COLO668 (cell line): ENCODE measurements around the gene USP9X.
"Not testable (repeated sequence)": the region's sequence is repeated elsewhere in the genome, so short reads cannot be mapped to it uniquely, and the experiment has no call there.

Source experiments
- DNase-seq: peaks from one replicate; lab custom pipeline; 2025; ENCODE audit not compliant: unreplicated experiment; lab: John Stamatoyannopoulos, UW

Gene USP9X

DNA sequence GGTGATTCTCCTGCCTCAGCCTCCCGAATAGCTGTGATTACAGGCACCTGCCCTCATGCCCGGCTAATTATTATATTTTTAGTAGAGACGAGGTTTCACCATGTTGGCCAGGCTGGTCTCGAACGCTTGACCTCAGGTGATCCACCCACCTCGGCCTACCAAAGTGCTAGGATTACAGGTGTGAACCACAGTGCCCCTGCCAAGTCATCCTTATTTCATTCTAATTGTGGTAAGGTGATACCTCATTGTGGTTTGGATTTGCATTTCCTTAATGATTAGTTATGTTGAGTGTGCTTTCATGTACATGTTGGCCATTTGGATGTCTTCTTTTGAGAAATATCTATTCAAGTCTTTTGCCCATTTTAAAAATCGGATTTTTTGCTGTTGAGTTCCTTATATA lies 93.0 kb downstream of the USP9X start:
- no peak for DNase-seq

DNA sequence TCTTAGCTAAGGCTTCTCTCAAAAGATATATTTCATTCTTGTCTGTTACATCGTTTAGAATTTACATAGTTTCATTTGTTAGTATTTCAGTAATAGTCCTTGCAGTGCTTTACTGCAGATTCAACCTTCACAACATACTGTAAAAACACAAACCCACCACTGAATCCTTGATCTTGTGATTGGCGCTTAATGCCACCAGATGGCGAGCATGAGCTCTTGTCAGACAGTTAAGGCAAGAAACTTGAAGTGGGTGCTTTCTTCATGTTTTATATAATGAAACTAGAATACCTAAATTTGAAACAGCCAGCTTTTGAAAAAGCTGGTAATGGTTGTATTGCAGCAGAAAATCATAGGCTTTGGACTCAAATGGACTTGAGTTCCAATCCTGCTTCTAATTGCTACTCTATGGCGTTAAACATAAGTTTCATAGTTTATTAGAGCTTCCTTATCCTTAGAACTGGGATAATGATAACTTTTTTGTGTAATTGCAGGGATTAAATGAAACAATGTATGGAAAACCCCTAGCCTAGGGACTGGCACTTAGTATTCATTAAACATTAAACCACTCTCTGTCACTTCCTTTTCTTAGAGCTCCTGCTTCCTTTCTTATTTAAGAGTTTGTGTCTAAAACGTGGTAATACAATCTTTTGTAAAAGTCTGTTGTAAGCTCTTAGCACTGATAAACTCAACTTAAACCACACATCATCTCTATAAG lies 95.1 kb downstream of the USP9X start:
- peak; percentile 22 for DNase-seq

DNA sequence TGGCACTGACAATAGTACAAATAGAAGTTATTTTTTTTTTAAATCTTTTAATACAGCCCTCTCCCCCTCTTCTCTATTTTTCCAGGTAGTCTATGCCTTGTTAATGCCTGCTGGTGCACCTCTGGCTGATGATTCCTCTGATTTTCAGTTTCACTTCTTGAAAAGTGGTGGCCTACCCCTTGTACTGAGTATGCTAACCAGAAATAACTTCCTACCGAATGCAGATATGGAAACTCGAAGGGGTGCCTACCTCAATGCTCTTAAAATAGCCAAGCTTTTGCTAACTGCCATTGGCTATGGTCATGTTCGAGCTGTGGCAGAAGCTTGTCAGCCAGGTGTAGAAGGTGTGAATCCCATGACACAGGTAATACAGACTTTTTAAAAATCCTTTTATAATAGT lies 99.1 kb downstream of the USP9X start:
- DNase-seq, result no peak

DNA sequence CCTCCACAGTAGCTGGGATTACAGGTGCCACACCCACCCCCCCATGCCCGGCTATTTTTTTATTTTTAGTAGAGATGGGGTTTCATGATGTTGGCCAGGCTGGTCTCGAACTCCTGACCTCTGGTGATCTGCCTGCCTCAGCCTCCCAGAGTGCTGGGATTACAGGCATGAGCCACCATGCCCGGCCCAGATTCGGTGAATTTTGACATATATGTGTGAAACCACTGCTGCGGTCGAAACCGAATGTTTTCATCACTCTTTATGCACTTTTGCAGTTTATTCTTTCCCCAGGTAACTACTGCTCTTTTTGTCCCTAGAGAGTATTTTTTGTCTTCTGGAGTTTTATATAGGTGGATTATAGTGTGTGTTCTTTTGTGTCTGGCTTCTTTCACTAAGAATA lies 101.7 kb downstream of the USP9X start:
- not testable (repeated sequence) for DNase-seq

DNA sequence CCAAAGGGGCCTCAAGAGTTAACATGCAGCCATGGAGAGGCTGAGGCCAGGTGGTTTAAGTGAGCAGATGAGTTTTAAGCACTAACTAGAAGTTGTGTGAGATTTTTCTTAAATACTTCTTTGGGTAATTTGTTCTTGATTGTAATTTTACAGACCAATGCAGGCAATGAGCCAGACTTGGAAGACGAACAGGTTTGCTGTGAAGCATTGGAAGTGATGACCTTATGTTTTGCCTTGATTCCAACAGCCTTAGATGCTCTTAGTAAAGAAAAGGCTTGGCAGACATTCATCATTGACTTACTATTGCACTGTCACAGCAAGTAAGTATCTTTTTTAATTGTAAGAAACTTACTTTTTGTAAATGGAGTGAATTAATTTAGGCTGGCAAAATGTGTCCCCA lies 103.9 kb downstream of the USP9X start:
- no peak for DNase-seq

DNA sequence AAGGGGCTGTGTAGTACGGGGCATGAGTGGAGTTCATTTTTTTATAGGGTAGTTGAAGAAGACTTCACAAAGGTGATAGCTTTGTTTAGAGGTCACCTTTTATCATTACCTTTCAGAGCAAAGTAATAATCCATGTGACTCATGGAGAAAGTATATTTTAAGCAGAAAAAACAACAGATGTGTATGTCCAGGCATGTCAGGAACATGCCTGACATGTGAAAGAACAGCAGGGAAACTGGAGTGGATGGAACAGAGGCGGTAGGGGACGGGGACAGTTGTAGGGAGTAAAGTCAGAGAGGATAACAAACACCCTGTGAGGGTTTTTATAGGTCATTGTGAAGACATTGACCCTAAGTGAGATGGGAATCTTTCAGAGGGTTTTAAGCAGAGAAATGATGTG lies 107.6 kb downstream of the USP9X start:
- DNase-seq, result no peak

DNA sequence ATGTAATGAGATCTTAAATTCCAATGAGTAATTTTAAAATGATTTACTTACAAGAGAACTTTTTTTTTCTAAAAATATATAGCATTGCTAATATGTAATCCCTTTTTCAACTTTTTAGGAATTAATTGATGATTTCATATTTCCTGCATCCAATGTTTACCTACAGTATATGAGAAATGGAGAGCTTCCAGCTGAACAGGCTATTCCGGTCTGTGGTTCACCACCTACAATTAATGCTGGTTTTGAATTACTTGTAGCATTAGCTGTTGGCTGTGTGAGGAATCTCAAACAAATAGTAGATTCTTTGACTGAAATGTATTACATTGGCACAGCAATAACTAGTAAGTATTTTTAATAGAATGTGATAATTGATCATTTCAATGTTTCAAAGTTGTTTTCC lies 113.2 kb downstream of the USP9X start:
- DNase-seq, result no peak

DNA sequence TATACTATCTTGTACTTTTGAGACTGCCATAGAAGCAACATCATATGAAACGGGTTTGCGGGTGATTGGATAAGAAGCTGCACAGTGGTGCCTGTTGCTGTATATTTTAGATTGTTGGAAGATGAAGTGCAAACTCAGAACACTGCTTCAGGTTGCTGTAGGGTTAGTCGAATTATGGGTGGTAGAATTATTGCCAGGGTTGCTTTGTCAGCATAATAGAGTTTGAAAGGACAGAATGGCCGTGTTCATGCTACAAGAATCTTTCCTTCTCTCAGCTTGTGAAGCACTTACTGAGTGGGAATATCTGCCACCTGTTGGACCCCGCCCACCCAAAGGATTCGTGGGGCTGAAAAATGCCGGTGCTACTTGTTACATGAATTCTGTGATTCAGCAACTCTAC lies 115.5 kb downstream of the USP9X start:
- DNase-seq, result no peak

DNA sequence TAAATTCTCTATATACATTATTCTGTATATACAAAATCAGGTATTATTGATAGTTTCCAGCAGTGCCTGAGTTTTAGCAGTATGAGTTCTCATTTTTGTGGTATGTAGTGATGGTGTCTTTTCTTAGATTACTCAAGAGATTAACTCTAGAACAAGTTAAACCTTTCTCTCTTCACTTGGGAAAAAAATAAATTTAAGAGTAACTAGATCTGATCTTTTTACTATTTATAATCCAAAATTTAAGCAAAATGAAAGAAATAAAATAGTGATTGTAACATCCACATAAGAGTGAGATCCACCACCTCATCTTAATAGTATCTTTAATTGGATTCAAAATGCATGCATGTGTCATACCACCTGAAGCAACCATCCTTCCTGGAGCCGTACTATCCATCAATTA lies 124.6 kb downstream of the USP9X start:
- DNase-seq, result no peak

DNA sequence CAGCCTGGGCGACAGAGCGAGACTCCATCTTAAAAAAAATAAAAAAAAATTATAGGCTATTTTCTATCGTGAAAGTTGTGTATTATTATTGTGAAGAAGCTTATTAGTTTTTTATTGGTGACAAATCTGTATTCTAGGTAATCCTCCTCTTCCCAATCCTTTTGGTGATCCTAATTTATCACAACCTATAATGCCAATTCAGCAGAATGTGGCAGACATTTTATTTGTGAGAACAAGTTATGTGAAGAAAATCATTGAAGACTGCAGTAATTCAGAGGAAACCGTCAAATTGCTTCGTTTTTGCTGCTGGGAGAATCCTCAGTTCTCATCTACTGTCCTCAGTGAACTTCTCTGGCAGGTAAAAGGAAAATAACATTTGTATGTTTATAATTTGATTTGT lies 139.4 kb downstream of the USP9X start:
- DNase-seq, result no peak

DNA sequence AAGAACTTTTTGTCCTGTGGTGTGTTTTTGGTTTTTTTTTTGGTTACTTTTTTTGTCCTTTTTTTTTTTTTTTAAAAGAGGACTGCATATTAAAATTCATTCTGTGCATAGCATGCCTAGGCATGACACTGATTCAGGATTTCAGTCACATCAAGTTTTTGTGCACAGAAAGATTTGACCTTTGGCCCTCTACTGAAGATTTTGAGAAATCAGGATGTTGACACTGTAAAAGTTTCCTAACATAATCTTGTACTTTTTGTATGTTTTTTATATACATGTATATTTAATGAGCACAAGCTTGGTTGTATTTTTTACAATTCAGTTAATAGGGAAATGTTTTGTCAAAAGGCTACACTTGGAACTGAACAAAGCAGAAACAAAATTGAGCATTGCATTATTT lies 148.7 kb downstream of the USP9X start:
- no peak for DNase-seq

DNA sequence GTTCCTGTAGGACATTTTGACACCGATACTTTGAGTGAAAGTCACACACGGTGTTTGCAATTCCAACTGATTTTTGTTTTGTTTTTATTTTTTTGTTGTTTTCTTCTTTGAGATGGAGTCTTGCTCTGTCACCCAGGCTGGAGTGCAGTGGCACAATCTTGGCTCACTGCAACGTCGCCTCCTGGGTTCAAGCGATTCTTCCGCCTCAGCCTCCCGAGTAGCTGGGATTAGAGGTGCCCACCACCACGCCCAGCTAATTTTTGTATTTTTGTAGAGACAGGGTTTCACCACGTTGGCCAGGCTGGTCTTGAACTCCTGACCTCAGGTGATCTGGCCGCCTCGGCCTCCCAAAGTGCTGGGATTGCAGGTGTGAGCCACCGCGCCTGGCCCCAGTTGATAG lies 149.2 kb downstream of the USP9X start:
- DNase-seq, result not testable (repeated sequence)

DNA sequence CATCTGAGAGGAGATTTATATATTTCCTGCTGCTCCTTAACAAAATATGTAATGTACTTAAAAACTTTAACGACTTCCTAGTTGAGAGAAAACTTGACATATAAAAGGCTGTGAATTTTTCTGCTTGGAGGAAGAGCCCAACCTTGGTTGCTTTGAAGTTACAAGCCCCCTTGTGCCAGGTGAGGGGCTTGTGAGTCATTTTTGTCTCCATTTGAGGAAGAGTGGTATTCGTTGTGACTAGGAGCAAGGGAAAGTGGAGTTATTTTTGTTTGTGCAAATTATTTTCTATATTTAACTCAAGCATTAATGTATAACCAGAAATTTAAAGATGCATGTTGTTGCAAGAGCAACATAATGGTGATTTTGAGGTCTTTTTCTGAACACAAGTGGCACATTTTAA lies 149.7 kb downstream of the USP9X start:
- DNase-seq, result no peak

DNA sequence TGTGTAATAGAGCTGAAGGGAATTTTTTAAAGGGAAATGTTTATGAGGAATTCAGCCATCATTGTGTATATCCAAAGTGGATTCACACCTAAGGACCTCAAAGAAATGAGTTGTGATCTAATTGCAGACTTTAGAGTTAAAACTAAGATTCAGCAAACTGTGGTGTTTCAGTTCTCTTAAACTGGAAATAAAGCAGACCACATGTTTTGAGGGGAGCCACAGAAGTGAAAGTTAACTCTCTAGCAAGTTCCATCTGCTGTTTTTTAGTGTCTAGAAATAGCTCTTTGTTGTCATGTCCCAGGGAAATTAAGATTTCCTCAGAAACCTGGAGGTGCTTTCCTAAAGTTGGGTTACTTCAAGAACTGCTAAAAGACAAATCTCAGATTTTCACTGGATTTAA lies 151.4 kb downstream of the USP9X start:
- no peak for DNase-seq

DNA sequence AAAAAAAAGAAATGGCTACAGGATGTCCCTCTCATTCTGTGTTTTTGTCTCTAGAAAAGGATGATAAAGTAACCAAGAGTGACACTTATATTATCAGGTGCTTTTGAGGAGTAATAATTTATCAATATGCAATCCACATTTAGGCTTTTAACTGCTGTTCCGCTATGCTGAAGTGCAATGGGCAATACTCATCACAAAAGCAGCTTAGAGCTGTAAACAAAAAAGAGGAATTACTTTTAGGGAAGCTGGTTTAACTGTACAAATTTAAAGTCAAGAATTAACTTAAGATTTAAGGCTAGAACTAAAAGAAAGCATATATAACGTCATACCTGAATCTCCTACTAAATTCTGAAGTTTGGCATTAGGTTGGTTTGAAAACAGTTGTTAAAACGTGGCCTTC lies 155.3 kb downstream of the USP9X start:
- DNase-seq, result no peak

DNA sequence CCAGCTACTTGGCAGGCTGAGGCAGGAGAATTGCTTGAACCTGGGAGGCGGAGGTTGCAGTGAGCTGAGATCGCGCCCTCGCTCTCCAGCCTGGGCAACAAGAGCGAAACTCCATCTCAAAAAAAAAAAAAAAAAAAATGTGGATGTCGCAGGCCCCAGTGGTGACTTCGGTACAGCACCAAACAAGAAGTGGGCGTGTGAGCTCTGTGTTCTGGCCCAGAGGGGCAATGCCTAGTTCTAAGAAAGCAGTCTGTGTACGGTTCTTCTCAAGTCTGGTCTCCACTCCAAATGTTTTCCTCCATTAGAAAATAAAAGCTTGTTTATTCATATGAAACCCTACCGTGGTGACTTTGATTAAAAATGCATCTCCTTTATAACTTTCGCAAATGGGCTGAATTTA lies 156.7 kb downstream of the USP9X start:
- DNase-seq, result no peak

DNA sequence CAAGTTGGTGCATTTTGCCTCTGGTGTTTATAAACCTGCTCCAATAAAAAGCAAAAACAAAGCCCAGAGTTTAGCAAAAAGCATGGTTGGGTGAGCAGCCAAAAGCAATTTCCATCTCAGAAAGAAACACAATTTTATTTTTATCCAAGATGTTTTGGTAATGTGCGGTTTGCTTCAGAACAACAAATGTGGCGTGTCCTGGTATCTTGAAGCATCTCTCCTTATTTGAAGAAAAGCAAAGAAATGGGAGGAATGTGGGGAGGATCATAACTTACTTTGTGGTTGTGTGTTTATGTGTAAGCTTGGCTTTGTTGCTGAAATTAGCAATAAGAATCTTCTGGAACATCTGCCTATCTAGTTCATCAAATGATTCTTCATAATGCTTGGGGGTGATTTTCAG lies 160.4 kb downstream of the USP9X start:
- no peak for DNase-seq

DNA sequence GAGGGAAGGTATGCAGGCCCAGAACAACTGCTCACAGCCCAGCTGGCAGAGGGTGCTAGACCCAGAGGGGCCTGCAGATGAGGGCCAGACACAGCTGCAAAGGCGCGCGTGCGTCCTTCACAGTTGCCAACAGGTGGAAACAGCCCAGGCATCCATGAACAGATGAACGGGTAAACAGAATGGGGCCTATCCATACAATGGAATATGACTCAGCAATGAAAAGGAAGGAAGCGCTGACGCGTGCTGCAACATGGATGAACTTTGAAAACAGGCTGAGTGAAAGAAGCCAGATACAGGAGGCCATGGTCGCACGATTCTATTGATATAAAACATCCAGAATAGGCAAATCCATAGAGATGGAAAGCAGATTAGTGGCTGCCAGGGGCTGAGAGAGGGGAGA lies 165.6 kb downstream of the USP9X start:
- no peak for DNase-seq

DNA sequence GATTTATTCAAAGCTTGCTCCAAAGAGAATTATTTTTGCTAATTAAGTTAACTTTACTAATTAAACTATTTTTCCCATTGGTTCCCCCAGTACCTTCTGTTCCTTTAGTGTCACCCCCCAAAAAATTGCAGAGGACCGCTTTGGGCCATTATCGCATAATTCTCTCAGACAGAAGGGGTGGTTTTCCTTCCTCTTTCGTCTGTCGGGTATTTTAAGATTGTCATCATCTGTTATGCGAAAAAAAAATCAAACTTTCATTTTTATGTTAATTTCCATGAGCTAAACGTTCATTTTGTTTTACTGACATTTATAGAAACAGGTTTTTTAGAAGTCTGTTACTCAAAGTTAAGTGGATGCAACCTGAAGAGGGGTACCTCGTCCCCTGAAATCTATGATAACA lies 172.6 kb downstream of the USP9X start:
- no peak for DNase-seq

DNA sequence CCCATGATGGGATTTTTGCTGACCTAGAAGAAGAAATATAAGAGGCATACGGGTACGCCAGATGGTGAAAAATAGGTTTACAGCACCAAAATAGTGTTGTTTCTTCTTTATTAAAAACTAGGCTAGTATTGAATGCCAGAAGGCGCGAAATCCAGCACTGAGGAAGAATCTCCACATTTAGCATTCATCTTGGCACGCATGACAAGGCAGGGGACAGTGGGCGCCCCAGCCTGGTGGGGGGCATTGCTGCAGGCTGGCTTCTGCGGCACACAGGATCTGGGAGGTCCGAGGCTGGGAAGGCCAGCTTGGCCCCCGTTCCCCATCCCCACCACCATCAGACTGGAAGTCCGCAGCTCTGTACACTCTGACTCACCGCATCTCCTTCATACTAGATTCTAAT lies 173.0 kb downstream of the USP9X start:
- no peak for DNase-seq

DNA sequence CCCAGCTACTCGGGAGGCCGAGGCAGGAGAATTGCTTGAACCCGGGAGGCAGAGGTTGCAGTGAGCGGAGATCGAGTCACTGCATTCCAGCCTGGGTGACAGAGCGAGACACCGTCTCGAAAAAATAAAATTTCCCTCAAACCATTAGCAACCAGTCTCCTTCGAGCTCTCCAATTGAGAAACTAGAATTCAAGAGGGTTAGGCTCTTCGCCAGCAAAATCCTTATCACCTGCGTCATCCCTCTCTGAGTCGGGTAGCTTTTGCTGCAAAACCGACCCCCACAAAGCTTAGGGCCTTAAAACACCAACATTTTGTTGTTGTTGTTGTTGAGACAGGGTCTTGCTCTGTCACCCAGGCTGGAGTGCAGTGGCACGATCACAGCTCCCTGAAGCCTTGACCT lies 173.6 kb downstream of the USP9X start:
- no peak for DNase-seq

DNA sequence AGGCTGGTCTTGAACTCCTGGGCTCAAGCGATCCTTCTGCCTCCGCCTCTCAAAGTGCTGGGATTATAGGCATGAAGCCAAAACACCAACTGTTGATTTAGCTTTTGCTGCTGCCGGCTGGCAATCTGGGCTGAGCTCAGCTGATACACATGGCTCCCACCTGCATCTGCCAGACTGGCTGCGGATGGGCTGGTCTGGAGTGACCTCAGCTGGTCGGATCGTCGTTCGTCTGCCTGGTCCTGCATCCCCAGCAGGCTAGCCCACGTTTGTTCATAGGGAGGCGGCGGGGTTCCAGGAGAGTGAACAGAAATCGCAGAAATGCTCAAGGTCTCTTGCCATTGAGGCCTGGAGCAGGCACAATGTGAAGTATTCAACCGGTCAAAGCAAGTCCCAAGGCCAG lies 174.3 kb downstream of the USP9X start:
- peak; percentile 12 for DNase-seq

DNA sequence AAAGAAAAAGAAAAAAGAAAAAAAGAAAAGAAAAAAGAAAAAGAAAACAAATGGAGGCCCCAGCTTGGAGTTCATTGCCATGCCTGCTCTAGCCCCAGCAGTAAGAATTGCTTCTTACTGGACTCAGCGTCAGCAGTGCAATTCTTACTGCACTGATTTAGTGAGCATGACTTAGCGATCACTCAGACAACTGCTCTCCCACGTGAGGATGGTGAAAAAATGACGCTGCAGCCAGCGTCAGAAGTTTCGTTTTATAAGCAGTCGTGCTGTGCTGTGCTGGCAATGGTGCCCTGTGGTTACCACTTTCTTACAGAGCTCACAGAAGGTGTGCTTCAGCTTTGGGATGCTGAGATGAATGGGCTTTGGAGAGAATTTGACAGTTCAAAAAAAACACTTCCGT lies 180.4 kb downstream of the USP9X start:
- DNase-seq, result no peak

DNA sequence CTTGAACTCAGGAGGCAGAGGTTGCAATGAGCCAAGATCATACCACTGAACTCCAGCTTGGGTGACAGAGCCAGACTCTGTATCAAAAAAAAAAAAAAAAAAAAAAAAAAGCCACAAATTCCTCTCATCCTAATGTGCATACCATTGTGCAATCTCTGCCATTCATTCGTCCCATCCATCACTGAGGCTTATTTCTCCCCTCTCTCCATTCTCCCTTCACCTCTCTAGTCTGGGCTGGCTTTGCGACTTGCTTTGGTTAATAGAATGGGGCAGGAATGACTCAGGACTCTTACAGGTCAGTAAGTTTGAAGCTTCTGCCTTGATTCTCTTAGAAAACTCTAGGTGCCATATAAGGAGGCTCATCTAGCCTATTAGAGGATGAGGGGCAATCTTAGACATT lies 188.4 kb downstream of the USP9X start:
- no peak for DNase-seq
